NCI-H2196 treated with DMSO at 0.1 percent for 48 hours (cell line): Measurements from ENCODE around the gene MIEF1.

Experiments used
- DNase-seq: peaks from one replicate; lab custom pipeline; 2025; ENCODE audit not compliant: unreplicated experiment; lab: John Stamatoyannopoulos, UW

MIEF1 gene

DNA sequence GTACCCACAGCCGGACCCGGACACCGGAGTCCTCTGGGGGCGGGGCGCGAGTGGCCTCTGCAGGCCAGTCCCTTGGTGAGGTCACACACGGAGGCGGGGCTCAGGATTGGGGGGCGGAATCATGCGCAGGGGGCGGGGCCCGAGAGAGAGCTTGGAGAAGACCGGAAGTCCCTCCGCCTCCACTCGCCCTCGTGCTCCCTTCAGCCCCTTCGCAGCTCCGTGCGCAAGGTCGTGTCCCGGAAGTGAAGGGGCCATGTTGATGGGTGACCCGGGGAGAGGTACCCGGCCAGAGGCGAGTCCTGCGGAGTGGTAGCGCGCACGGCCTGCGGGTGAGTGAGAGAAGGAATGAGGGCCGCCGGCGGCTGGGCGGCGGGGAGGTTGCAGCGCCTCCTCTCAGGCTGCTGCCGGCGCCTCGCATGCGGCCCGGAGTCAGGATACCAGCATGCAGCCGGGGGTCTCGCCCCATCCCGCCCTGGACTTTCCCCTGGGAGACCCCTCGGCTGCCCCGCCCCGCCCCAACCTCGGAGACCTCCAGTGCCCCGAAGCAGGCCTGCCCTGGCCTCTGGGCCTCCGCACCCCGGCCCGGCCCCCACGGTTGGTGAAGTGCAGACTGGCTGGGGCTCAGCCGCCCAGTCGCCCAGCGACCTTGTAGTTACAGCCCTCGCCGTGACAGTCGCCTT, at the start of gene MIEF1:
MIEF1 (plus strand) TSS at position 182 of the 680 bp plus-strand sequence. CDS start 9,005 bp downstream, outside the sequence.
- DNase-seq, result peak; percentile 65

DNA sequence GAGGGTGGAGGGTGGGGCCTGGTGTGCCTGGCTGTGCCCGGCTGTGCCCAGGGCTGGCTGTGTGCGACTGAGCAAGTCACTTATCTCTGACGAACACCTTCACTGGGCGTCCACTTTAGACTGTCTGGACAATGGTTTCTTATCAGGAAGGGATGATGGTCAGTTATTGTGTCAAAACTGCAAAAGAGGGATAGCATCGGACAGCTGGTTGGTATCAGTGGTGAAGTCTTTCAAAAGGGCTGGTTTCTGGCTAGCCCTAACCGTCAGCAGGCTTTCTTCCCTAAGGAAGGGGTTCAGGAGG, 49.4 kb upstream of the MIEF1 start:
- no peak for DNase-seq

DNA sequence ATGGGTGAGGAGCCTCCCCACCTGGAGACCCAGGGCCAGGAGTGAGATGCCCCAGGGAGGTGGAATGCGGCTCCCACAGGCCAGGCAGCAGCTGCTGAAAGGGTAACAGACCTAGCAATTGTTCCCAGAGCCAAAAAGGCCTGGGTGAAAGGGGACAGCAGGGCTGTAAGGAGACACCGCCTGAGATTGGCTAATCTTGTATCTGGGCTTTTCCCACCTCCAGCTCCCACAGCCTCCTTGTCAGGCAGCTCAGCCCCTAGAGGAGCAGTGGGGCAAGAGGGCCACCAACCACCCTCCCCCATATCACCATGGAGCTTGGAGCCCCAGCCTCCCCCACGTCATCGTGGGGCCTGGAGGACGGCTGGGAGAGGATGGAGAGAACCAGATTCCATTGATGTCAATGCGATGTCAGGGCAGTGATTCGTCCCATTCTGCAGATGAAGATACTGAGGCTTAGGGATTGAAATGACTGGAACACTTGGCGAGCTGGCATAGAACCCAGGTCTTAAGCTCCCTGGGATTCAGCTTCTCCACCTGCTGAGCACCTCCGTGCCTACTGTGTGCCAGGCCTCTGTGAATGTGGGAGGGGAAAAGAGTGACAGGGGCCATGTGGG, 48.2 kb upstream of the MIEF1 start:
- no peak for DNase-seq

DNA sequence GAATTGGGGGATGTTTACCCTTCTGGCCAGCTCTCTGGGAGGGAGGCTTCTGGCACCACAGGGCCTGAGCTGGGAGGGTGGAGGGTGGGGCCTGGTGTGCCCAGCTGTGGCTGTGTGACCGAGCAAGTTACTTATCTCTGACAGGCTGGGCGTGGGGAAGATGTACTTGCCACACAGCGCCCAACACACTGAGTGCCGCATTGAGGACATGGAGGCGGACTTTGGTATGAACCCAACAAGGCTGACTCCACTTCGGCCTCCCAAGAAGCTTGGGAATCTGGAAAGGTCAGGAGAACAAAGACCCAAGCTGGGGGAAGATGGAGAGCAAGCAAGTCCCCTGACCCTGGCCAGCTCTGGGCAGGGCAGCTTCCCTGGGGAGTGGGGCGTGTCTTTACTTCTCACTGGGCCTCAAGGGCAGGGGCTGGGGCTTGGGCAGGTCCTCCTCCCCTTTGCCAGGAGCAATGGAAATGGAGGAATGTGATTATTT, 47.7 kb upstream of the MIEF1 start:
- no peak for DNase-seq

DNA sequence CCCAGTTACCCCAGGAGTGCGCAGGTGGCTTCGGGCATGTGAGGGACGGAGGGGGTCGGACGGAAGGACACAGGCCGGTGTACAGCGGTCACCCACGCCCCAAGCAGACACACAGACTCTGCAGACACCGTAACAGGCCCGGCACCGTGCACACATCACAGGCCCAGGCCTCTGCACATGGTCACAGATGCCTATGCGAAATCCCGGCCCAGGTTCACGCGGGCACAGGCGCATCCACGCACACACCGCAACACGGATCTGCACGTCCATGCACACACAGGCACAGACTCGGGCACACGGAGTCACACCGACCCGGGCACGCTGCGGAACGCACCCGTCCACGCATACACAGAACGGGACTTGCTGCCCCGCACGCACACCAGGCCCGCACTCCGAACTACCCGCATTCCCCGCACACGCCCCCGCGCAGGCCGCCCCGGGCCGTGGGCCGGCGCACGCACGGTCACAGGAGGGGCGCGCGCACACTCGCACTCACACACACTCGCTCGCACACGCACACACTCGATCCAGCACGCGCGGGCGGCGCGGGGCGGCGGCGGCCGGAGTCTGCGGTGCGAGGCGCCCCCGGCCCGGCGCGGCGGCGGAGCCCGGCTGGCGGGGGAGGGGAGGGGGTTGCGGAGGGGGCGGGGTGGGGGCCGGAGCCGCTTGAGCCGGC, 45.4 kb upstream of the MIEF1 start, which contains the start of gene MGAT3:
MGAT3 (plus strand) TSS at position 491 of the 676 bp plus-strand sequence. CDS start 30,336 bp downstream, outside the sequence.
- no peak for DNase-seq

DNA sequence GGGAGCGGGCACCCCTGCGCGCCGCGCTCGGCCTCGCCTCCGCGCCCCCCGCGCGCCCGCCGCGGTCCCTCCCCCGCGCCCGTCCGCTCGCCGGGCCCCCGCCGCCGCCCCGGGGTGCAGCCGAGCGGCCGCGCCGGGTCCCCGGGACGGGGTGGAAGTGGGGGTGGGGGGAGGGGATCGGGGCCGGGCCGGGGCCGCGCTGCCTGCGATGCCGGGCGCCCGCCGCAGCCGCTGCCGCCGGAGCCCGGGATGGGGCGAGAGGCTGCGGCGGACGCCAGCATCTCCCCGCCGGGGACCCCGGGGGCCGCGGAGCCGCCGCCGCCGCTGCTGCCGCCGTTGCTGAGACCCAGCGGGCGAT, 44.9 kb upstream of the MIEF1 start:
- DNase-seq, result no peak

DNA sequence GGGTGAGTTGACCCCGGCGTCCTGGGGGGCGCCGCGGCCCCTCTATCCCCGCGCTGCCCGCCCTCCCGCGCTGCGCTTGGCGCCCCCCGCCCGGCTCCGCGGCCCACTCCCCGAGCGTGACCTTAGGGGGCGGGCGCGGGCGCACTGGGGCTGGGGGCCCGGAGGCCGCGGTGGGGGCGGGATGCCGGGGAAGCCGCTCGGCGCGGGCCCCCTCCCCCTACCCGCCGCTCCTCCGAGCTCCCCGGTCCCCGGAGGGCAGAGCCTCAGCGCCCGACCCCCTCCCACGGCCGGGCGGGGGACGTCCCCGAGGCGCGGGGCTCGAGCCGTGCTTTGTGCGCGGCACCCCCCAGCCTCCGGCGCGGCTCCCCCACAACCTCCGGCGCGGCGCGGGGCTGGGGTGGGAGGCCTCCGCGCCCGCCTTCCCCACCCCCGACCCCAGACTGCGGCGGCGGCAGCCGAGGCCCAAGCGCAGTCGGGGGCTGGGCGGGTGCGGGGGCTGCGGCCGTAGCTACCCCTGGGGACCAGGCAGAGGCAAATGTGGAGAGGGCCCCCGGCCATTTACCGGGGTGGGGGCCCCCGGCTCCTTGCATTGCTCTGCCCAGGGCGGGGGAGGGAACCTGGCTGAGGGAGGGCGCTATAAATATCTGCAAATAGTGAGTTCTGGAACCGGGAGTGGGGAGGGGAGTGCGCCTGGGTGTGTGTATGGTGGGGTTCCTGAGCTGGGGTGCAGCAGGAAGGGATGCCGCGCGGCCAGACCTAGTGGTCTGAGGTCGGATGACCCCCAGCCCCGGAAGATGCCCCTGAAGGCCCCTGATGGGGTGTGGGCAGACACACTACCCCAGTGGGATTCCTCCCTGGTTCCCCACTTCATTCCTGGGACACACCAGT, 44.3 kb upstream of the MIEF1 start:
- DNase-seq, result no peak

DNA sequence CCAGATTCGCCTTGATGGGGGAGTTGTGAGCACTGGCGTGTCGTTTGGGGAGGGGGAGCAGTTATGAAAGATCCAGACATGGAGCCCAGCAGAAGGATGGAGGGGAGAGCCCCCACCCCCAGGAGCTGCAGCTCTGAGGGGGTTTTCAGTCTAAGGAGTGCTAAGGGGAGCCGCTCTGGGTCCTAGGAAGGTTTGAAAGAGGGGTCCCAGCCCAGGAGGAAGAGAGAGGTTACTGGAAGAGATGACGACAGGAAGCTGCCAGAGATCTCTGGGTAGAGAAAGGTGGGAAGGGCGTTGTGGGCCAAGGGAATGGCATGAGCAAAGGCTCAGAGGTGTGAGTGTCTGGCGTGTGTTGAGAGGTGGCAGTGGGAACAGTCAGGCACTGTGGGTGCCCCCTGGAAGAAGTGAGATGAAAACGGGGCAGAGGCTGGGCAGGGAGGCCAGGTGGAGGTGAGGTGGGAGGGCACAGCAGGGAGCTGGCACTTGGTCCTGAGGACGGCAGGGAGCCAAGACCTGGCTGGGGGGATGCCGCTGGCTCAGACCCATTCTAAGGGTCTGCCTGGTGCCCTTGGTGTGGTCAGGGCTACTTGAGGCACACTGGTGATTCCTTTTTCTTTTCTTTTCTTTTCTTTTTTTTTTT, 43.5 kb upstream of the MIEF1 start:
- no peak for DNase-seq

DNA sequence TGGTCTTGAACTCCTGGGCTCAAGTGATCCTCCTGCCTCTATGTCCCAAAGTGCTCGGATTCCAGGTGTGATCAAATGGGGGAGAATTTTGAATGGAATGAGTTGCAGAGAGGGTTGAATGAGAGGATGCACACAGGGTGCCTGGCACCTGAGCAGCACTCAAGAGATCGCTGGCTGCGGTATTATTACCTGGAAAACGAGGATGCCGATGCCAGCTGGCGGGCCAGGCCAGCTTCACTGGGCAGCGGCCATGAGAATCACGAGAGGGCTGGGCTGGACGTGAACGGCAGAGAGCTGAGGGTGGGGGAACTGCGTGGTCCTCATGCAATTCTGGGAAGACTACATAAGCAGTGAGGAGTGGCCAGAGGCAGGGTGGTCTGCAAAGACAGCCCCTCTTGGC, 42.4 kb upstream of the MIEF1 start:
- no peak for DNase-seq

DNA sequence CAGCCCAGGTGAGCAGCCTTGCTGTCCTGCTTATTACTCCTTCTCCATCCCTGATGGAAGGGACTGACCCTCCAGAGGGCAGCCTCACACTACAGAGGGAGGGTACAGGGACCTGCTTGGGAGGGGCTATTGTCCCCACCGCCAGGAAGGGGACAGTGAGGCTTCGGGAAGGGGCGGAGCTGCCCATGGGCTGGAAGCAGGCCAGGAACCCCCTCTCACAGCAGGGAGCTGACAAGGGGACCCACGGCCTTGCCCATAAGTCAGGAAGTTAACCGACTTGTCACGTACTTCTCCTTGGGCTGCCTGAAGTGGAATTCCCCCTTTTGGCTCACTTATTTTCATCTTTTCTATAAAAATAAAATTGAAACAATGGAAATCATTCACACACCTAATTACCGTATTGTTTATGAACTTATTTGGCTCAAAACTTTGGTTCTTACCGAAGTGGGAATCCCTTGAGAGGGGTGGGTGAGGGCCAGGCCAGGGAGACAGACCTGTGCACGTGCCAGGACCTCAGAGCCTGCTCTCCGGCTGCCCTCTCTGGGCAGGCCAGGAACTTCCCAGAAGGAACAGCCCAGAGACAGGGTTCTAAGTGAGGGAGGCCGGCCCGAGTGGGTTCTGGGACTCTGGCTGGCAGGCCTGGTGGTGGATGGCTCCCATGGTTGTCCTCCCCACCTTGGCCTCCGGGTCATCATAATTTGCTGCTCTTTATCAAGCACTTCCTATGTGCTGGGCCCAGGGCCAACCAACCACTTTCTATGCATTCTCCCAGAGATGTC, 39.5 kb upstream of the MIEF1 start:
- DNase-seq, result no peak

DNA sequence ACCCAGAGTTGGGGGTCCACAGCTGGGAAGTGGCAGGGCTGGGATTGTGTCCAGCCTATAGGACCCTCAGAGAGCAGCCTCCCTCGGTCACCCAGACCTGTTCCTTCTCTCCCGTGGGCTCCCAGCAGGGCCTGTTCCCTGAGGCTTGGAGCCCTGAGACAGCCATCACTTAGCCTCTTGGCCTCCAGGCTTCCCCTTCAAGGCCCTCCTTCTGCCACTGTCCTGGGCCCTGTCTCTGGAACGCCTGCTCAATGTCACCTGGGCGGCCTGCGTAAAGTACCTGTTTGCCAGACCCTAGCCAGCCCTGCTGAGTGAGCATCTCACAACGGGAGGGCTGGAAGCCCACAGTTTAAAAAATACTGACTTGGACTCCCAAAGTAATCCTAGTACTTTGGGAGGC, 38.8 kb upstream of the MIEF1 start:
- DNase-seq, result no peak

DNA sequence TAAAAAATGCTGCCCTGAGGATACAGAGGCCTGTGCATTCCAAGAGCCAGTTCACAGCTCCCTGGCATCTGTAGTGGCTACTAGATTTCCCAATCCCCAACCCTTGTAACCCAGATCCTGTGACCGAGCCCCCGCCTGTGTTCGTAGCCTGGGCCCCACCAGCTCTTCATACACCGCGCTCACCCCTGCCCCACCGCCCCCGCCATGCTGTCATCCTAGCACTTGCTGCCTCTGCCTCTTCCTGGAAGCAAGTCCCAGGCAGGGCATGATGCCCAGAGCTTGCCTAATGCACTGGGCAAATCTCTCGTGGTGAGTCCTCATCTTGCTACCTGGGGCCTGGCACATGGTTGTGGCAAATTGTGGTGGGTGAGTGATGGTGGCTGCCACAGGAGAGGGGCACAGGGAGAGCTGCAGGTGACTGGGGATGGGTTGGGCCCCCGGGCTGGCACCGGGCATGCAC, 38.1 kb upstream of the MIEF1 start:
- no peak for DNase-seq

DNA sequence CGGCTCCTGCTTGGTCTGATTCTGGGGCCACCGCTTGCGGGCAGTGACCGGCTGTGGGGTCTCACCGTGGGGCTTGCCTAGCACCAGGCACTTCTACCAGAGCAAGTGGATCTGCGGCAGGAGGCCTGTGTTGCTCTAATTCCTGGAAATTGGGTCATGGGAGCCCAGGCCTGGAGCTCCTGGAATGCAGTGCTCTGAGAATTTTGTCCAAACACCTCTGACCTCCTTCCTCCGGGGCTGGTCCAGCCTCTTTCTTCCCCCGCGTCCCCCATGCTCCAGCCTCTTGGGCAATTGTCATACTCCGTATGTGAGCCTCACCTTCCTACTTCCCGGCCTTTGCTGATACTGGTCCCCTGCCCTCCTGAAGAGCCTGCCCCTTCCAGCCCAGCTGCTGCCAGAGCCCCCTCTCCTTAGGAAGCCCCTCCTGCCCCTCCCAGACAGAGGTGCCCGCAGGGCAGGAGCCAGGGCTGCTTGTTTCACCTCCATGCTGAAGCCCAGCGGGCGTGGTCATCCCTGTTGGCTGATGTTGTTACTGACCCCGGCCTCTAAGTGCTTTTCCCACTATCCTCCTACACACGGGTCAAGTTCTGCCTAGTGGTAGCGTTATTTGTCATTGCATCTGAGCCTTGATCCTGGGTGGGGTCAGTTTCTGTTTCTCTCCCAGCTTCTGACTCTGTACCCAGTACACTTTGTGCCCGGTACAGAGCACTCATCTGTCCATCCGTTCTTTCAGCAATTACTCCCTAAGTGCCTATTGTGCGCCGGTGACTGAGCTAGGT, 35.7 kb upstream of the MIEF1 start:
- DNase-seq, result no peak

DNA sequence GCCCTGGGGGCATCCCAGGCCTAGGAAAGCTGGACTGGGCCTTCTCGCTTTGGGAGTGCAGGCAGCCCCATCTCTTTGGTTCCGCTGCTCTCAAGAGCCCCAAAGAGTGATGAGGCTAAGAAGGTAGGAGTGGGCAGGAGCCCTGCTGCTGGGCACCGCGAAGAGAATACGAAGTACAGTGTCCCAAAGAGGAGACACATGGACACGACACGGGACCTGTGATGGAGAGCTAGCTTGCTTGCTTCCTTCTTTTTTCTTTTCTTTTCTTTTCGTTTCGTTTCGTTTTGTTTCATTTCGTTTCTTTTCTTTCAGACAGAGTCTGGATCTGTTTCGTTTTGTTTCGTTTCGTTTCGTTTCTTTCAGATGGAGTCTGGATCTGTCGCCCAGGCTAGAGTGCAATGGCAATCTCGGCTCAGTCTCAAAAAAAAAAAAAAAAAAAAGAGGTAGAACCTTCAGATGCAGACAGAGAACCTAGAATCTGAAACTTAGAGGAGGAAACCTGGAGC, 34.6 kb upstream of the MIEF1 start:
- DNase-seq, result no peak

DNA sequence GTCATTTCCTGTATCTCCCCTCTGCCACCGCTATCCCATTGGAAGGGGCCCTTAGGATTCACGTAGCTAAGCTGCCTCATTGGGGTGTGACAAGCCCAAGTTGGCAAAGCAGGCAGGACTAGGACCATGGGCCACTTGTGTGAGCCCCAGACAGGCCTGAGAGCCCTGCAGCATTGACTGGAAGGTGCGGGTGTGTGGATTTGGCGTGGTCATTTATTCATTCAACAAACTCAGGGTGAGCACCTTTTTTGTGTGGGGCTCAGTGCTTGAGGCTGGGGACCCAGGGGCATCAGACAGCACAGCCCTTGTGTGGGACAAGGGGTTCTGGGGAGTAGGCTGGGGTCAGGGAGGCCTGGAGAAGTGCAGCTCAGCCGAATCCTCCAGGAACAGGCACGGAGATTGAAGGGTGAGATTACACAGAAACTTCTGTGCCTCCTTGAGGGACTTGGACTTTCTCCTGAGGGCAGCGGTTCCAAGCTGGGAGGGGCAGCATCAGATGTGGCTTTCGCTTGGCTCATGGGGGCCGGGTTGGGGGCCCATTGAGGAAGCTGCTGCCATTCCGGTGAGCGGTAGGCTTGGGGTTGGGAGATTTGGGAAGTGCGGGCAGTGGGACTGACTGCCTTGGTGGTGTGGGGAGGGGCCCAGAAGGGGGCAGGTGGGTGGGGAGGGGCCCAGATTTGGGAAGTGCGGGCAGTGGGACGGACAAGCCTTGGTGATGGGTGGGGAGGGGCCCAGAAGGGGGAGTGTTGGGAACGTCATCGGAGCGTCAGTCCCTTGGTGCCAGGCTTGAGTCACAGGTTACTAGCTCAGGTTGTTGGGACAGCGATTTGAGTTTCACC, 33.4 kb upstream of the MIEF1 start:
- DNase-seq, result no peak

DNA sequence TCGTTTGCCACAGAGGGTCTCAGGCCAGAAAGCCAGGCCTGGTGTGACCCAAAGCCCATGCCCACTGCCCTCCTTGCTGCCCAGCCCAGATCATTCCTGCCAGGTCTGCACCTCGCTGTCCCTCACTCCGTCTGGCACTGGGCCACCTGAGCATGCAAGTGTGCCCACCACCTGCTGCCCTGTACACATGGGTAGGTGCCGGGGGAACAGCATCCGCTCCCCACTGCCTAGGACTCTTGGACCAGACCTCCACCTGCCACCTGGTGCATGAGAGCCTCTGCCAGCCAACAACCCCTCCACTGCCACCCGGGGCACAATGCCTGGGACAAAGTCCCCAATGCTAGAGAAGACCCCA, 32.8 kb upstream of the MIEF1 start:
- DNase-seq, result no peak

DNA sequence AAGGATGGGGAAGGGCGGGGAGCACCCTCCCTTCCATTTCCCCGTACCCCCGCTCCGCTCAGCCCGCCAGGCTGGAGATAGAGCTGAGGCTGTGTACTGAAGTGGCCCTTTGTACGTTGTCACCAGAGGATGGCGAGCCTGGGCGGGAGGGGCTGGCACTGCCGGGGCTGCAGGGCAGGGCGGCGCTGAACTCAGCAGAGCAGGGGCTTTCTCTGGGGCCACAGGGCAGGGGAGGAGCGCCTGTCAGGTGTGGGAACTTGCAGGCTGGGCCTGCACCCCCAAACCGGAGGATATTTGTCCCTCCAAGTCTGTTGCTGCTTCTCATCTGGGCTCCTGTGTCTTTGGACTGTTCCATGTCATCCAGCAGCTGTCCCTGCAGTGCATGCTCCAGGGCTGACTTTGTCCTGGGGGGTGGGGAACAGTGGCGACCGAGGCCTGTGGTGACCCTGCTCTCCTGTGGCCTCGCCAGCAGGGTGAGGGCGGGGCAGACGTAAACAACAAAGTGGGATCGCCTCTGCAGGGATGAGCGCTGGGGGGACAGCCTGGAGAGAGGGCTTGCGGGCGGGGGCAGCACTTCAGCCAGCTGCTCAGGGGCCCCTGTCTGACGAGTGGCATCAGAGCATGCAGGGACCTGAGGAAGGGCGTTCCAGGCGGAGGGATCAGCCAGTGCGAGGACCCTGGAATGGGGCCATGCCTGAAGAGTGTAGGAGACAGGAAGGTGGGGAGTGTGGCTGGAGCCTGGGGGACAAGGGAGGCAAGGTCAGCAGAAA, 32.2 kb upstream of the MIEF1 start:
- no peak for DNase-seq
